HCT116 (cell line): ENCODE measurements around the gene ERMP1. TPM values are rescaled to one million over a fixed set of nuclear protein-coding genes. Genes with fewer than 3 reads are reported as not detected.

Source experiments
- ATAC-seq: fragments of 200-7000 bp; cut with Tn5 transposase; 2 replicates; pipeline ENCODE4 v1.9.1; 2020; ENCODE audit warnings: mild to moderate bottlenecking, moderate library complexity
- BruUV-seq: library from RNA; stranded (reverse); fragments of 400-500 nt; replicated peaks from 2 replicates; lab custom pipeline; 2021; lab: Mats Ljungman, UMichigan
- CTCF ChIA-PET: fragments of 300-600 bp; sonication (Branson Sonifier 250); formaldehyde crosslinking; loops from one replicate; lab custom pipeline; 2021; ENCODE audit warnings: antibody characterized with exemption; lab: Charles Lee
- POLR2A ChIA-PET: fragments of 300-600, 350-600 bp; sonication (Branson Sonifier 250); formaldehyde crosslinking; loops from one replicate; lab custom pipeline; 2021; ENCODE audit warnings: antibody characterized with exemption; lab: Charles Lee
- RAD21 ChIA-PET, 2 experiments: fragments of 300-600 bp; sonication (Branson Sonifier 250); formaldehyde crosslinking; loops; one replicate each; lab custom pipeline; 2023; ENCODE audit warnings: low total read pairs in 2 of 2; ENCODE audit not compliant: uncharacterized antibody in 2 of 2, unreplicated experiment in 2 of 2, low non-redundant PET in 1 of 2; lab: Charles Lee
- DNase-seq: peaks from one replicate; pipeline ENCODE4 v3.0.0-alpha.2; 2010; ENCODE audit warnings: low read depth, low spot score
- H2AFZ ChIP-seq: fragments of 200-600 bp; shearing (Covaris generic), sonication (generic); 2 replicates; pipeline ENCODE4 v1.6.1; 2017; ENCODE audit warnings: low read depth, mixed run types, mixed read lengths, antibody characterized with exemption, low read length; ENCODE audit not compliant: poor library complexity, severe bottlenecking
- H3K27ac ChIP-seq: 2 replicates; pipeline ENCODE4 v1.5.1; 2012; ENCODE audit warnings: low read depth, low read length
- H3K27me3 ChIP-seq: fragments of 200-600 bp; sonication (generic); 2 replicates; pipeline ENCODE4 v1.6.1; 2016; ENCODE audit warnings: mixed run types, low read length, mixed read lengths; ENCODE audit not compliant: insufficient read depth
- H3K36me3 ChIP-seq, 2 experiments: fragments of 200-500 bp in 1 of 2; fragments of 200-600 bp in 1 of 2; sonication (Bioruptor generic) in 1 of 2; sonication (generic) in 1 of 2; 2 replicates each; pipeline versions ENCODE4 v1.5.1 to v1.6.1; 2014 to 2016; ENCODE audit warnings: low read length in 2 of 2, inconsistent platforms in 1 of 2, mixed read lengths in 1 of 2, mixed run types in 1 of 2; ENCODE audit not compliant: insufficient read depth in 2 of 2, control insufficient read depth in 1 of 2
- H3K4me1 ChIP-seq, 2 experiments: fragments of 200-600 bp in 1 of 2; sonication (generic) in 1 of 2; 2 replicates each; pipeline versions ENCODE4 v1.5.1 to v1.6.1; 2012 to 2017; ENCODE audit warnings: low read length in 2 of 2, inconsistent platforms in 1 of 2, mild to moderate bottlenecking in 1 of 2, mixed read lengths in 1 of 2, mixed run types in 1 of 2, moderate library complexity in 1 of 2; ENCODE audit not compliant: insufficient read depth in 2 of 2, control insufficient read depth in 1 of 2
- H3K4me2 ChIP-seq: fragments of 200-600 bp; sonication (generic); 2 replicates; pipeline ENCODE4 v1.6.1; 2017; ENCODE audit warnings: mixed run types, low read length, mixed read lengths
- H3K4me3 ChIP-seq, 2 experiments: fragments of 200-600 bp in 1 of 2; sonication (generic) in 1 of 2; replicated peaks in 1 of 2; 2 replicates each; pipeline ENCODE4 v1.5.1; 2011 to 2016; ENCODE audit warnings: low read length in 2 of 2, control low read depth in 1 of 2, low read depth in 1 of 2, mild to moderate bottlenecking in 1 of 2, mixed read lengths in 1 of 2, mixed run types in 1 of 2
- H3K79me2 ChIP-seq: fragments of 200-600 bp; sonication (generic); 2 replicates; pipeline ENCODE4 v1.6.1; 2017; ENCODE audit warnings: mild to moderate bottlenecking, mixed run types, low read length, moderate library complexity, mixed read lengths; ENCODE audit not compliant: insufficient read depth
- H3K9ac ChIP-seq: fragments of 200-600 bp; sonication (generic); 2 replicates; pipeline ENCODE4 v1.6.1; 2016; ENCODE audit warnings: low read length, mixed read lengths
- H3K9me2 ChIP-seq: fragments of 200-600 bp; sonication (generic), shearing (Covaris generic); 2 replicates; pipeline ENCODE4 v1.6.1; 2017; ENCODE audit warnings: mixed run types, mild to moderate bottlenecking, moderate library complexity; ENCODE audit not compliant: insufficient read depth
- H3K9me3 ChIP-seq, 2 experiments: fragments of 200-500 bp in 1 of 2; fragments of 200-600 bp in 1 of 2; sonication (Bioruptor generic) in 1 of 2; sonication (generic) in 1 of 2; 2 replicates each; pipeline ENCODE4 v1.6.1; 2014 to 2017; ENCODE audit warnings: low read length in 2 of 2, mixed read lengths in 2 of 2, inconsistent platforms in 1 of 2, low read depth in 1 of 2, mild to moderate bottlenecking in 1 of 2, mixed run types in 1 of 2, moderate library complexity in 1 of 2; ENCODE audit not compliant: control insufficient read depth in 1 of 2, insufficient read depth in 1 of 2
- H4K20me1 ChIP-seq: fragments of 200-600 bp; sonication (generic), shearing (Covaris generic); 2 replicates; pipeline ENCODE4 v1.6.1; 2017; ENCODE audit warnings: mixed run types, mild to moderate bottlenecking, moderate library complexity; ENCODE audit not compliant: insufficient read depth
- ATF3 ChIP-seq: IDR thresholded peaks from 2 replicates; pipeline ENCODE4 v1.6.1; 2012
- EZH2 ChIP-seq: fragments of 200-600 bp; sonication (generic); IDR thresholded peaks from 2 replicates; pipeline ENCODE4 v1.6.1; 2017; ENCODE audit warnings: antibody characterized with exemption, mixed run types
- EZH2phosphoT487 ChIP-seq: fragments of 200-600 bp; IDR thresholded peaks from 2 replicates; pipeline ENCODE4 v1.6.1; 2018; ENCODE audit warnings: antibody characterized with exemption, borderline replicate concordance
- JUND ChIP-seq: IDR thresholded peaks from 2 replicates; pipeline ENCODE4 v1.6.1; 2012
- SP1 ChIP-seq: IDR thresholded peaks from 2 replicates; pipeline ENCODE4 v1.6.1; 2012; ENCODE audit warnings: low read depth
- SRF ChIP-seq: IDR thresholded peaks from 2 replicates; pipeline ENCODE4 v1.6.1; 2012; ENCODE audit warnings: low read depth
- TCF7L2 ChIP-seq: IDR thresholded peaks from 2 replicates; pipeline ENCODE4 v1.7.0; 2011; ENCODE audit warnings: borderline replicate concordance, inconsistent platforms; ENCODE audit not compliant: insufficient read depth, insufficient read length; ENCODE audit errors: extremely low read depth
- intact Hi-C: fragments of 100-400 bp; cut with micrococcal nuclease; formaldehyde crosslinking; loops from 2 replicates; pipeline ENCODE4 v1.10.0; 2022
- total RNA-seq: library from RNA; stranded (reverse); gene quantifications from one replicate; pipeline ENCODE4 v1.2.1, GENCODE V29; 2021; ENCODE audit not compliant: unreplicated experiment

ERMP1 gene
- total RNA-seq, 1 experiment from 2014 or later = 29.9 TPM

- no peaks in the 10 kb centered on the region for H3K9me3 ChIP-seq
- H3K27me3 ChIP-seq = no peaks in the 10 kb centered on the region
- ChIA-PET RAD21 (no interaction called here), POLR2A (no interaction called here), CTCF (no interaction called here)
- no TSS peak for BruUV-seq
- peaks cover 12% of the 10 kb centered on the region for H3K79me2 ChIP-seq
- H2AFZ ChIP-seq = no peak overlapping the region
- H3K4me2 ChIP-seq = no peak overlapping the region
- no peaks in the 10 kb centered on the region for H3K9me2 ChIP-seq
- no peak overlapping the region for H3K9ac ChIP-seq
- no peak overlapping the region for H3K27ac ChIP-seq
- H3K4me3 ChIP-seq = no peak overlapping the region
- DNase-seq = no peak
- H3K36me3 ChIP-seq = peaks cover 5 to 23% of the 10 kb centered on the region in 2 experiments
- H3K4me1 ChIP-seq = no peaks in the 10 kb centered on the region
- intact Hi-C loops = no loop called here
- TF ChIP-seq EZH2 (no peak), TCF7L2 (no peak)
- H4K20me1 ChIP-seq = peaks cover 6% of the 10 kb centered on the region; the same call in 1 of the 2 replicates
- no peak for ATAC-seq
Measured at GRCh38 chr9:5789489-5789888, 43.4 kb downstream of the ERMP1 start.

GRCh38 chr9:5787759-5788302 is 45.1 kb downstream of the ERMP1 start:
- H4K20me1 ChIP-seq = no peaks in the 10 kb centered on the region
- no peak for DNase-seq
- no peak overlapping the region for H3K27ac ChIP-seq
- ChIA-PET POLR2A (no interaction called here), CTCF (no interaction called here)
- no peaks in the 10 kb centered on the region; the same call in 1 of the 2 replicates for H3K79me2 ChIP-seq
- no peak overlapping the region for H3K4me2 ChIP-seq
- no peak overlapping the region for H2AFZ ChIP-seq
- TF ChIP-seq SRF (no peak), EZH2phosphoT487 (no peak), JUND (no peak), ATF3 (no peak), SP1 (no peak), EZH2 (no peak)
- TF ChIP-seq, all 23 proteins: peak for 0
- RAD21 ChIA-PET = no interaction called here
- ATAC-seq = no peak
- H3K4me3 ChIP-seq = no peak overlapping the region
- H3K9ac ChIP-seq = no peak overlapping the region
- no peaks in the 10 kb centered on the region for H3K27me3 ChIP-seq
- intact Hi-C loops = no loop called here
- BruUV-seq = no TSS peak
- H3K9me2 ChIP-seq = no peaks in the 10 kb centered on the region
- H3K36me3 ChIP-seq = peaks cover 5 to 17% of the 10 kb centered on the region in 2 experiments
- no peaks in the 10 kb centered on the region for H3K9me3 ChIP-seq
- H3K4me1 ChIP-seq = peaks cover 0 to 7% of the 10 kb centered on the region in 2 experiments; a peak in 1 of 4 replicates
